GM23338 (cell line): ENCODE data around the gene ISCU. TPM values are rescaled to one million over a fixed set of nuclear protein-coding genes. Genes with fewer than 3 reads are reported as not detected.
A peak's percentile ranks its signal among the peaks of the same experiment; 100 is the strongest.

ENCODE experiments used
- ATAC-seq: fragments of 200-7000 bp; cut with Tn5 transposase; 3 replicates; pipeline ENCODE4 v1.9.1; 2020
- DNase-seq: peaks from one replicate; pipeline ENCODE4 v3.0.0-alpha.2; 2015; ENCODE audit warnings: low spot score
- H2AFZ ChIP-seq: fragments of 200-600 bp; sonication (generic); 2 replicates; pipeline ENCODE4 v1.8.0; 2016; ENCODE audit warnings: antibody characterized with exemption, mild to moderate bottlenecking, moderate library complexity
- H3F3A ChIP-seq: fragments of 200-600 bp; sonication (generic); replicated peaks from 2 replicates; pipeline ENCODE4 v1.8.0; 2017; ENCODE audit warnings: antibody characterized with exemption, mixed run types, low read depth
- H3K27ac ChIP-seq: fragments of 200-600 bp; sonication (generic); 2 replicates; pipeline ENCODE4 v1.6.1; 2016; ENCODE audit warnings: low read depth
- H3K27me3 ChIP-seq: fragments of 200-600 bp; sonication (generic); 2 replicates; pipeline ENCODE4 v1.8.0; 2016; ENCODE audit warnings: mild to moderate bottlenecking, mixed run types, moderate library complexity; ENCODE audit not compliant: insufficient read depth
- H3K36me3 ChIP-seq: fragments of 200-600 bp; sonication (generic); 2 replicates; pipeline ENCODE4 v1.8.0; 2016; ENCODE audit warnings: mild to moderate bottlenecking; ENCODE audit not compliant: insufficient read depth
- H3K4me1 ChIP-seq: fragments of 200-600 bp; sonication (generic); 2 replicates; pipeline ENCODE4 v1.8.0; 2016; ENCODE audit warnings: mild to moderate bottlenecking, moderate library complexity; ENCODE audit not compliant: insufficient read depth
- H3K4me2 ChIP-seq: fragments of 200-600 bp; sonication (generic); 2 replicates; pipeline ENCODE4 v1.7.1; 2017; ENCODE audit warnings: mixed run types
- H3K4me3 ChIP-seq: fragments of 200-600 bp; sonication (generic); 2 replicates; pipeline ENCODE4 v1.6.1; 2016; ENCODE audit warnings: mixed run types
- H3K79me2 ChIP-seq: fragments of 200-600 bp; sonication (generic); replicated peaks from 2 replicates; pipeline ENCODE4 v1.8.0; 2017; ENCODE audit warnings: mild to moderate bottlenecking; ENCODE audit not compliant: insufficient read depth
- H3K9me2 ChIP-seq: fragments of 200-600 bp; sonication (generic); 2 replicates; pipeline ENCODE4 v1.8.0; 2017; ENCODE audit not compliant: insufficient read depth
- H4K20me1 ChIP-seq: fragments of 200-600 bp; sonication (generic); replicated peaks from 2 replicates; pipeline ENCODE4 v1.8.0; 2017; ENCODE audit warnings: mild to moderate bottlenecking; ENCODE audit not compliant: insufficient read depth
- H3K27ac Mint-ChIP-seq: 2 replicates; pipeline ENCODE4 v1.8.0; 2020; ENCODE audit warnings: inconsistent platforms, mild to moderate bottlenecking, moderate library complexity, mixed read lengths
- H3K27me3 Mint-ChIP-seq: 3 replicates; pipeline ENCODE4 v1.8.0; 2022; ENCODE audit warnings: low read depth, mild to moderate bottlenecking, moderate library complexity, mixed read lengths, inconsistent platforms; ENCODE audit not compliant: insufficient read depth, poor library complexity
- H3K36me3 Mint-ChIP-seq: 3 replicates; pipeline ENCODE4 v1.8.0; 2021; ENCODE audit warnings: low read depth, mild to moderate bottlenecking, inconsistent platforms, moderate library complexity, mixed read lengths
- H3K4me1 Mint-ChIP-seq: 3 replicates; pipeline ENCODE4 v1.8.0; 2020; ENCODE audit warnings: mild to moderate bottlenecking, inconsistent platforms, mixed read lengths
- H3K4me3 Mint-ChIP-seq: 3 replicates; pipeline ENCODE4 v1.8.0; 2021; ENCODE audit warnings: moderate library complexity, mild to moderate bottlenecking, inconsistent platforms, mixed read lengths
- H3K9me3 Mint-ChIP-seq: 3 replicates; pipeline ENCODE4 v1.8.0; 2020; ENCODE audit warnings: moderate library complexity, mild to moderate bottlenecking, inconsistent platforms, mixed read lengths
- CREB1 ChIP-seq: fragments of 250-450 bp; sonication (Bioruptor Pico); IDR thresholded peaks from 2 replicates; pipeline ENCODE4 v1.5.0; 2020; ENCODE audit warnings: low read depth, mild to moderate bottlenecking, moderate library complexity
- ETS1 ChIP-seq: IDR thresholded peaks from 2 replicates; pipeline ENCODE4 v1.6.1; 2016; ENCODE audit warnings: antibody characterized with exemption
- NANOG ChIP-seq: IDR thresholded peaks from 2 replicates; pipeline ENCODE4 v1.6.1; 2016; ENCODE audit warnings: antibody characterized with exemption, borderline replicate concordance
- POLR2AphosphoS5 ChIP-seq: IDR thresholded peaks from 2 replicates; pipeline ENCODE4 v1.6.1; 2016; ENCODE audit warnings: antibody characterized with exemption, low read depth
- STAT1 ChIP-seq: IDR thresholded peaks from one replicate; pipeline ENCODE4 v1.6.1; 2016; ENCODE audit warnings: antibody characterized with exemption; ENCODE audit not compliant: unreplicated experiment
- ZNF114 ChIP-seq: fragments of 250-450 bp; sonication (Bioruptor Pico); IDR thresholded peaks from 2 replicates; pipeline ENCODE4 v1.5.0; 2020; ENCODE audit warnings: mild to moderate bottlenecking, moderate library complexity
- ZNF331 ChIP-seq: fragments of 250-450 bp; sonication (Bioruptor Pico); IDR thresholded peaks from 2 replicates; pipeline ENCODE4 v1.5.0; 2020; ENCODE audit warnings: low read depth, mild to moderate bottlenecking, moderate library complexity
- polyA plus RNA-seq: library from polyadenylated mRNA; unstranded; fragments of >200 nt; fragmentation: Nextera tagmentation; extraction: Ambion mirVana; gene quantifications from 2 replicates; pipeline ENCODE4 v1.2.1, GENCODE V29; 2016
- total RNA-seq: library from RNA; depleted of rRNA; stranded (reverse); fragments of >200 nt; shearing (Covaris generic); gene quantifications from 2 replicates; pipeline ENCODE4 v1.2.3, GENCODE V29; 2014
- TF ChIP-seq, protein P1 (sequence below): IDR thresholded peaks from one replicate; pipeline ENCODE4 v1.6.1; 2018; ENCODE audit warnings: antibody characterized with exemption; ENCODE audit not compliant: unreplicated experiment

ISCU gene
- total and polyA plus RNA-seq, 2 experiments from 2014 or later, result 123 to 129 TPM

- H2AFZ ChIP-seq, result no peak overlapping the region
- no peaks in the 10 kb centered on the region for H3K4me1 ChIP-seq
- ATAC-seq (no peak), DNase-seq (no peak)
- no peaks in the 10 kb centered on the region for H3K4me1 Mint-ChIP-seq
- peaks cover 83% of the 10 kb centered on the region for H3K36me3 ChIP-seq
- H3K9me2 ChIP-seq, result no peaks in the 10 kb centered on the region
- H3K27me3 ChIP-seq, result no peaks in the 10 kb centered on the region
- TF ChIP-seq ZNF331 (CRISPR knock-in tag) (no peak), POLR2AphosphoS5 (no peak), CREB1 (CRISPR knock-in tag) (no peak)
- H3K27me3 Mint-ChIP-seq, result peaks cover 3% of the 10 kb centered on the region
- H3K4me2 ChIP-seq, result no peak overlapping the region
- no peak overlapping the region for H3K4me3 ChIP-seq
- H3K27ac Mint-ChIP-seq, result peak overlapping the region; percentile 49
- H3K36me3 Mint-ChIP-seq, result peaks cover 99% of the 10 kb centered on the region
- no peaks in the 10 kb centered on the region; the same call in 1 of the 2 replicates for H3K79me2 ChIP-seq
- H3K9me3 Mint-ChIP-seq, result no peaks in the 10 kb centered on the region
- no peak overlapping the region for H3K4me3 Mint-ChIP-seq
- no peaks in the 10 kb centered on the region for H3F3A ChIP-seq
- H3K27ac ChIP-seq, result no peak overlapping the region
- peaks cover 16% of the 10 kb centered on the region for H4K20me1 ChIP-seq
These were observed 35.8 kb upstream of the ISCU start for GRCh38 chr12:108526482-108527165.

DNA sequence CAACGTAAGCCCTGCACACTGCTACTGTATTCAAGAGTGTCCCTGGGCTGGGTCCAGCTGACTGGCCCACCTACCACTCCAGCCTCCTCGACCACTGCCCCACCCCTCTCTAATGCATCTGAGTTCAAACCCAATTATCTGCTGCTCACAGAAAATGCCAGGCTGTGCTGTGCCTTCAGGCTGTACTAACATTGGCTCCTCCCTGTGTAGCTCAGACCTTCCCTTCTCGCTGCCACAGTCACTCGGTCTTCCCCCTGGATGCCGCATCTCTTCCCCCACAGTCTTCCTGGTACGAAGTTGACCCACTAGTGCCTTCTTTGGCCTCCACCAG, 35.3 kb upstream of the ISCU start:
- no peaks in the 10 kb centered on the region; the same call in 1 of the 2 replicates for H3K79me2 ChIP-seq
- H2AFZ ChIP-seq, result no peak overlapping the region
- Mint-ChIP-seq H3K27ac (peak overlapping the region; percentile 49), H3K9me3 (no peaks in the 10 kb centered on the region), H3K4me1 (no peaks in the 10 kb centered on the region), H3K36me3 (peaks cover 99% of the 10 kb centered on the region), H3K27me3 (peaks cover 2% of the 10 kb centered on the region), H3K4me3 (no peak overlapping the region)
- H3K4me2 ChIP-seq, result no peak overlapping the region
- peaks cover 83% of the 10 kb centered on the region for H3K36me3 ChIP-seq
- no peaks in the 10 kb centered on the region for H3F3A ChIP-seq
- no peak for ATAC-seq
- no peak overlapping the region for H3K27ac ChIP-seq
- H3K4me3 ChIP-seq, result no peak overlapping the region
- TF ChIP-seq ZNF114 (CRISPR knock-in tag) (no peak), NANOG (no peak), ETS1 (no peak), STAT1 (no peak), ZNF331 (CRISPR knock-in tag) (no peak)
- TF ChIP-seq, protein P1, sequence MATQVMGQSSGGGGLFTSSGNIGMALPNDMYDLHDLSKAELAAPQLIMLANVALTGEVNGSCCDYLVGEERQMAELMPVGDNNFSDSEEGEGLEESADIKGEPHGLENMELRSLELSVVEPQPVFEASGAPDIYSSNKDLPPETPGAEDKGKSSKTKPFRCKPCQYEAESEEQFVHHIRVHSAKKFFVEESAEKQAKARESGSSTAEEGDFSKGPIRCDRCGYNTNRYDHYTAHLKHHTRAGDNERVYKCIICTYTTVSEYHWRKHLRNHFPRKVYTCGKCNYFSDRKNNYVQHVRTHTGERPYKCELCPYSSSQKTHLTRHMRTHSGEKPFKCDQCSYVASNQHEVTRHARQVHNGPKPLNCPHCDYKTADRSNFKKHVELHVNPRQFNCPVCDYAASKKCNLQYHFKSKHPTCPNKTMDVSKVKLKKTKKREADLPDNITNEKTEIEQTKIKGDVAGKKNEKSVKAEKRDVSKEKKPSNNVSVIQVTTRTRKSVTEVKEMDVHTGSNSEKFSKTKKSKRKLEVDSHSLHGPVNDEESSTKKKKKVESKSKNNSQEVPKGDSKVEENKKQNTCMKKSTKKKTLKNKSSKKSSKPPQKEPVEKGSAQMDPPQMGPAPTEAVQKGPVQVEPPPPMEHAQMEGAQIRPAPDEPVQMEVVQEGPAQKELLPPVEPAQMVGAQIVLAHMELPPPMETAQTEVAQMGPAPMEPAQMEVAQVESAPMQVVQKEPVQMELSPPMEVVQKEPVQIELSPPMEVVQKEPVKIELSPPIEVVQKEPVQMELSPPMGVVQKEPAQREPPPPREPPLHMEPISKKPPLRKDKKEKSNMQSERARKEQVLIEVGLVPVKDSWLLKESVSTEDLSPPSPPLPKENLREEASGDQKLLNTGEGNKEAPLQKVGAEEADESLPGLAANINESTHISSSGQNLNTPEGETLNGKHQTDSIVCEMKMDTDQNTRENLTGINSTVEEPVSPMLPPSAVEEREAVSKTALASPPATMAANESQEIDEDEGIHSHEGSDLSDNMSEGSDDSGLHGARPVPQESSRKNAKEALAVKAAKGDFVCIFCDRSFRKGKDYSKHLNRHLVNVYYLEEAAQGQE, result no peak
- no peaks in the 10 kb centered on the region for H3K27me3 ChIP-seq
- H3K4me1 ChIP-seq, result no peaks in the 10 kb centered on the region
- peaks cover 16% of the 10 kb centered on the region for H4K20me1 ChIP-seq
- no peak for DNase-seq
- H3K9me2 ChIP-seq, result no peaks in the 10 kb centered on the region
